KOPT-K1 (cell line): ENCODE results near the gene OLFM4.

Source experiments
- H3K27ac ChIP-seq: fragments of 200-600 bp; sonication (generic); 2 replicates; pipeline ENCODE4 v1.5.1; 2016; ENCODE audit warnings: antibody characterized with exemption, mild to moderate bottlenecking, low read depth, low read length; ENCODE audit not compliant: poor library complexity, severe bottlenecking
- H3K36me3 ChIP-seq: fragments of 200-600 bp; sonication (generic); 2 replicates; pipeline ENCODE4 v1.5.1; 2017; ENCODE audit warnings: antibody characterized with exemption, mild to moderate bottlenecking, low read length, moderate library complexity; ENCODE audit not compliant: insufficient read depth
- H3K9me3 ChIP-seq: fragments of 200-600 bp; sonication (generic); 2 replicates; pipeline ENCODE4 v1.5.1; 2017; ENCODE audit warnings: antibody characterized with exemption, low read length, mild to moderate bottlenecking; ENCODE audit not compliant: insufficient read depth, poor library complexity, severe bottlenecking

The OLFM4 gene

DNA sequence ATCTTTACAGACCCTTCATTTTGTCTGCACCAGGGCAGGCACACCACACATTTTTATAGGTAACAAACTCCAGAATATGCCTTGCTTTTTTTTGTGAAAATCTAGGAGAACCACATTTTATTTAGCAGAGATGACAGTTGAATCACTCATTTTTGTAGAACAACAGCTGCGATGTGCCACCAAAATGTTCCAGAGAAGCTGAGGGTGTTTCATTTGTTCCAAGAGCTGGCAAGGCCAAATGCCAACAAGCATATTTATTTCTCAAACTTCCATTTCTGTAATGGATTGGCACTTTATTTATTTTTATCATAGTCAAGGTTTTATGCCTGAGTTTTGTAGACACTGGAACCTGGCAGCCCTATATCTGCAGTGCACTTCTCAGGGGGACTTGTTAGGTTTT, 10.4 kb downstream of the OLFM4 start:
- H3K27ac ChIP-seq = no peak overlapping the region
- no peaks in the 10 kb centered on the region for H3K36me3 ChIP-seq
- no peaks in the 10 kb centered on the region for H3K9me3 ChIP-seq

DNA sequence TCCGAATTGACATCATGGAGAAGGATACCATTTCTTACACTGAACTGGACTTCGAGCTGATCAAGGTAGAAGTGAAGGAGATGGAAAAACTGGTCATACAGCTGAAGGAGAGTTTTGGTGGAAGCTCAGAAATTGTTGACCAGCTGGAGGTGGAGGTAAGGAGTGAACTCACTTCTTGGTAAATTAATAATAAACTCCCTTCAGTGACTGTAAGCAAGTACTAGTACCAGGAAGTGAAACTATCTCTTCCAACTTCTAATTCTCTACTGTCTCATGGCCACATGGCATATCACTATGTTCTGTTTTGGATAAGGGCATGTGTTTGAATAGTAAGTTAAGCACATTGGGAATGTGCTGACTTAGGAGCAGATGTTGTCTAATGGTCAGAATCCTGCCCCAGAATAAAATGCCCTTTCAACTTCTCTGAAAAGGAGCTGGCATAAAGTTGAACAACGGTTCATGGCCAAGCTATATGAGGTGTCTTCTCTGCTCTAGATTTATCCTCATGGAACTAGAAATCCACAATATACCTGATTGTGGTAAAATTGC, 13.4 kb downstream of the OLFM4 start:
- H3K36me3 ChIP-seq = no peaks in the 10 kb centered on the region
- no peaks in the 10 kb centered on the region for H3K9me3 ChIP-seq
- H3K27ac ChIP-seq = no peak overlapping the region

DNA sequence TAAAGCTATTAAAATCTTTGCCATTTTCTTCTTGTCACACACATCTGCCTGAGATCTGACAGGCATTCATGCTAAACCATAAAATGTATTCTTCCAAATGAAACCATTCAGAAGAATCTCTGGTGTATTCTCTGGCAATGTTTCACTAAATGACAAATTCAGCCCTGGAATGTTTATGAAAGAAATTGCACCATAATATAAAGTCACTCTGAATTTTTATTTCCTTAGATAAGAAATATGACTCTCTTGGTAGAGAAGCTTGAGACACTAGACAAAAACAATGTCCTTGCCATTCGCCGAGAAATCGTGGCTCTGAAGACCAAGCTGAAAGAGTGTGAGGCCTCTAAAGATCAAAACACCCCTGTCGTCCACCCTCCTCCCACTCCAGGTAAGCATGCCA, 14.3 kb downstream of the OLFM4 start:
- H3K9me3 ChIP-seq = no peaks in the 10 kb centered on the region
- no peaks in the 10 kb centered on the region for H3K36me3 ChIP-seq
- no peak overlapping the region for H3K27ac ChIP-seq

DNA sequence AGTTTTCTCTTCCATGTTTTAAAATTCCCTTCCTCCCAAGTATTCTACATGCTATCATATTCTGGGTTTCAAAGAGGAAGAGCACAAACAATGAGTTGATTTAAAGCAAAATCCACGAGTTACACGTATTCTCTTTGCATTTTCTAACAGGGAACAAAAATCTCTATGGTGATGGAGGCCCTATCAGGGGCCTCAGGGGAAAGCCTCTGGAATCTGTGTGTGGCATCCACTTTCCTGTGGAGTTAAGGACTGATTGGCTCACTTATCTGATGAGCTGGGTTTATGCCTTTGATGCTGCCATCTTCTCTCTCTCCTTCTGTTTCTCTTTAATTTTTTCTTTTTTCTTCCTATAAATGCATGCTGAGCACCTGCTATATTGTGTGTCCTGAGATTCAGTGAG, 14.8 kb downstream of the OLFM4 start:
- Histone ChIP-seq H3K36me3 (no peaks in the 10 kb centered on the region), H3K27ac (no peak overlapping the region), H3K9me3 (no peaks in the 10 kb centered on the region)

DNA sequence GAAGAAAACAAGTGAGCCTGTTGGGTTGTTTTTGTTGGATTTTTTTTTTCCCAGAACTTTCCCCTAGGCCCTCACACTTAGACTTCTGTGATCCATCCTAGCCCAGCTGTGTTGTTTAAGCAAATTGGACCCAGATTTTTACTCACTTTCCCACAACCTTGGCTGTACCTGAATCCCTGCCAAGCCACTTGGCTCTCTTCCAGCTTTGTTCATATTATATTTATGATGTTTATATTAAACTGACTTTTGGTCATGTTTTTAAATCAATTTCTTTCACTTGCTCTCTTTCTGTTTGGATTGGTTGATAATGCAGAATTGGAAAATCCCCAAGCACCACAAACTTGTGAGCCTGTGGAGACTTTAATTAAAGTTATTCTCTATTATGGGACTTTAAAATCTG, 16.6 kb downstream of the OLFM4 start:
- no peaks in the 10 kb centered on the region for H3K9me3 ChIP-seq
- no peak overlapping the region for H3K27ac ChIP-seq

DNA sequence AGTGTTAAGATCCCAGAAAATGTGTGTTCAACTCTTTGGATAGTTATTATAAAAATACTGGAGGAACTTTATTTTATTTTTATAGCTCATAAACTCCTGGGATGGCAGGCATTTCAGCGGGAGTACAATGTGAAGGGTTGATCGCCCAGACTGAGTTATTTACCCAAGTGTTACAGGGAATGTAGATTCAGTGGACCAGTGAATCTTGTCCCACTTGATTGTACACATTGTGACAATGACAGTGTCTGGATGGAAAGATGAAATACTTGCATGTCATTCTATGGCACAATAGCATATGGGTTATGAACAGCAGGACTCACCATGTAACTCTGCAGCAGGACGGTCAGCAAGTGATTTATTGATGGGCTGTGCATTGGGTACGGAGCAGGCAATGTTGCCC, 20.3 kb downstream of the OLFM4 start:
- H3K36me3 ChIP-seq = no peaks in the 10 kb centered on the region
- no peak overlapping the region for H3K27ac ChIP-seq
- H3K9me3 ChIP-seq = no peaks in the 10 kb centered on the region

More for the DNA sequence above, 16.6 kb downstream of the OLFM4 start:
- H3K36me3 ChIP-seq = no peaks in the 10 kb centered on the region

DNA sequence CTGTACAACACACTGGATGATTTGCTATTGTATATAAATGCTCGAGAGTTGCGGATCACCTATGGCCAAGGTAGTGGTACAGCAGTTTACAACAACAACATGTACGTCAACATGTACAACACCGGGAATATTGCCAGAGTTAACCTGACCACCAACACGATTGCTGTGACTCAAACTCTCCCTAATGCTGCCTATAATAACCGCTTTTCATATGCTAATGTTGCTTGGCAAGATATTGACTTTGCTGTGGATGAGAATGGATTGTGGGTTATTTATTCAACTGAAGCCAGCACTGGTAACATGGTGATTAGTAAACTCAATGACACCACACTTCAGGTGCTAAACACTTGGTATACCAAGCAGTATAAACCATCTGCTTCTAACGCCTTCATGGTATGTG, 21.5 kb downstream of the OLFM4 start:
- no peaks in the 10 kb centered on the region for H3K9me3 ChIP-seq
- no peaks in the 10 kb centered on the region for H3K36me3 ChIP-seq
- no peak overlapping the region for H3K27ac ChIP-seq

DNA sequence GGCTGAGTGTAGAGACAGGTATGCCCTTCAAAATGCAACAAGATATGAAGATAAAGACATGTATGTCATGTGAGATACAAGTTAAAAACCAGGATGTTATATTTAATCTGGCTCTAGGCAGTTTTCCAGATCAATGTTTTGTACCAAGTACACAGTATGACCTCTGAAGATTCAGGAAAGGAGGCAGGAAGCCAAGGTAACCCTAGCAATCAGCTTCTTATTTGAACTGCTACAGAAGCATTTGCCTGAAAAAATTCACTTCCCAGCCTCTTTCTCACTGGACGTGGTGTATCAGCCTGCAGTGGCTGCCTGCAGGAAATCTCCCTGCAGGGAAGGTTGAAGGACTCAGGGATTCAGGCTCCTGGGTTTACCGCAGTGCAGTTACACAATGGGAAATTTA, 24.1 kb downstream of the OLFM4 start:
- Histone ChIP-seq H3K27ac (no peak overlapping the region), H3K9me3 (no peaks in the 10 kb centered on the region), H3K36me3 (no peaks in the 10 kb centered on the region)

DNA sequence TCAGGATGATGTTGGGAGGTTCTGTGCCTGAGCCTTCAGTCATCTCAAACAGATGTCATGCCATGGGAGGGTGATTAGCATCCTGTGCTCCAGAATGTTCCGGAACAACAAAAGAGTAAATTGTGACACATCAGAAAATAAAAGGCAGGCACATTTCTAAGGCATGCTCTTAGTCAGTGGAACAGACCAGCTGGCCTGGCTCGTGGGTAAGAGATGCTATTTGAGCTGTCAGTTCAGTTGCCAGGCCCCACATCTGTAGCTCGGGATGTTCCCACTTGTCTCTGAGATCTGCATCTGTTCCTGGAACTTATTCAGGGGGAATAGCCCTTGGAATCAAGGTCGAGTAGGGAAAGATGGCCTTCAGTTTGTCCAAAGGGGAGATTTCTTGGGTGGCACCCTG, 26.0 kb downstream of the OLFM4 start:
- Histone ChIP-seq H3K9me3 (no peaks in the 10 kb centered on the region), H3K27ac (no peak overlapping the region), H3K36me3 (no peaks in the 10 kb centered on the region)

DNA sequence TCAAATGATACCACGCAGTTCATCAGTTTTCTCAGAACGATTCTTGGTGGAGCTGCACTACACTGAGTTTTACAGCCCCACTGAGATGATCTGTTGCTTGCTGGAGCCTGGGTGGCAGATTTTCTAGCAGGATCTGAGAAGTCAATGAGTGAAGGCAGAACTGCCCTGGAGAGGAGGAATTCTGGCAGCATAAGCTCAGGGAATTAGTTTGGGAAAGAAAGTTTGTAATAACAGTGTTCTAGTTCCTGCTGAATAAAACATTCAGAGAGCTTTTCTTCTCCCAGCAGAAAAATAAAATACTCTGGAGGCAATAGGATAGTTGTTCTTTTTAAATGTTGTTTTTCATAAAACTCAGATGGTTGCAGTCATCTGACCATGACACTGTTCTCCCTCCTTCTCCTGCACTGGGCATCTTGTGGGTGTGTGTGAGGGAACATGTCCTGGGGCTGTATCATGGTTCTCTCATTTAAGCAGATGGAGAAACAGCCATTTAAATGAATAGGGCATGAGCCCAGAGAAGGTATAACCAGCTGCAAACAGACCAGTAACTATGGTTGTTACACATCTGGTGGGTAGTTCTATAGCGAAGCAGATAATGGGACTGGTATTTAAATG, 29.6 kb downstream of the OLFM4 start:
- Histone ChIP-seq H3K36me3 (no peaks in the 10 kb centered on the region), H3K9me3 (no peaks in the 10 kb centered on the region), H3K27ac (no peak overlapping the region)

DNA sequence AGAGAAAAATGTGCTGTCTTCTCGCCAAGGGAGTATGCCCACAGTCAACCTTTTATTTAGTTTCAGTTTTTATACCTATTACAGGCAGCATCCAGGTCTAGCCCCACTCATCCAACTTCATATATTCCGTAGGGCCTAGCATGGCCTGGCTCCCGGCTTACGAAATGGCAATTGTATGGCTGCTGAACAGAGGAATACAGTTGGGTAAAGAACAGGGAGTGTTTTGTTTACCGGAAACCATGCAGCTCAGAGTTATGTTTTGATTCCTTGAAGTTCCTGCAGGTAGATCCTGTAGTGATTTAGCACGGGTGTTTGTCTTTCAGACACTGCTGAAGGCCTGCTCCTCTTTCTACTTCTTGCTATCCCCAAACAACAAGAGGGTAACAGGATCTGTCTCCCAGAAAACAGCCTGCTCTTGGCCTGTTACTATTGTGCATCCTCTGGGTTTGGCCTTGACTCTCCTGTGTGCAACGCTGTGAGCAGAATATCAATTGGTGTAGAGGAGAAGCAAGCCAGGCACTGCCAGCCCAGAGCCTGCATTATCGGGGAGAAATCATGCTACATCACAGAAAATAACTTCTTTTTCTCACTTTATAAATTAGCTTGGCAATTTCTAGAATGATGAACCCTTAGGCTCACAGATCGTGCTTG, 32.4 kb downstream of the OLFM4 start:
- no peaks in the 10 kb centered on the region for H3K36me3 ChIP-seq
- no peak overlapping the region for H3K27ac ChIP-seq
- no peaks in the 10 kb centered on the region for H3K9me3 ChIP-seq

DNA sequence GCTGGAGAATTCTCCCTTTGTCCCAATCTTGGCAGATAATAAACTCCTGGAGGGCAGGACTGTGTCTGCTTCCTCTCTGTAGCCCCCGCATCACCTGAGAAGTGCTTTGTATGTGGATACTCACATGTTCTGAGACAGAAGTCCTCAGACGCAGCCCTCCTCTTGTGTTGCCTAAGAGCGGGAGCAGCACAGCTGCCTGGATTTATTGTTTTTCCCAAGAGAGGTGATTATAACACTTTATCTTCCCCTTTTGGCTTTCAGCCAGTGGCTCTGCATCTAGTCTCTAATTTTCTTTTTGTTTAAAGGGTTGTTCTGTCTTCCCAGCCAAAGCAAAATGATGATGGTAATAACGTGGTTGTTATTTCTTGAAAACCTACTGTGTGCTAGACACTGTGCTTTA, 36.1 kb downstream of the OLFM4 start:
- no peaks in the 10 kb centered on the region for H3K36me3 ChIP-seq
- H3K9me3 ChIP-seq = no peaks in the 10 kb centered on the region
- H3K27ac ChIP-seq = no peak overlapping the region

DNA sequence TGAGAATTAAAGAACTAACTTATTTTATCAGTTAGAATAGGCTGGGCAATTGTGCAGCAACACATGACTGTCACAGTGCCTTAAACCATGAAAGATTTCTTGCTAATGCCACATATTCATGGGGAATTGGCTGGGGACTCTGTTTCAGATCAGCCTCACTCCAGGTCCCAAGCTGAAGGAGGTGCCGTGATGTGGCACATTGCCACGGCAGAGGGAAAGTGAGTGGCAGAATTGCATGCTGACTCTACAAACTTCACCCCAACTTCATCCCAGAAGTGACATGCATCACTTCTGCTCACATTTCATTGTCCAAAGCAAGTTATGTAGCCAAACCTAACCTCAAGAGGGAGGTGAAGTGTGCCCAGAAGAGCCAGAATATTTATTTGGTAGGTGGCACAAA, 37.8 kb downstream of the OLFM4 start:
- no peaks in the 10 kb centered on the region for H3K9me3 ChIP-seq
- no peaks in the 10 kb centered on the region for H3K36me3 ChIP-seq
- no peak overlapping the region for H3K27ac ChIP-seq

DNA sequence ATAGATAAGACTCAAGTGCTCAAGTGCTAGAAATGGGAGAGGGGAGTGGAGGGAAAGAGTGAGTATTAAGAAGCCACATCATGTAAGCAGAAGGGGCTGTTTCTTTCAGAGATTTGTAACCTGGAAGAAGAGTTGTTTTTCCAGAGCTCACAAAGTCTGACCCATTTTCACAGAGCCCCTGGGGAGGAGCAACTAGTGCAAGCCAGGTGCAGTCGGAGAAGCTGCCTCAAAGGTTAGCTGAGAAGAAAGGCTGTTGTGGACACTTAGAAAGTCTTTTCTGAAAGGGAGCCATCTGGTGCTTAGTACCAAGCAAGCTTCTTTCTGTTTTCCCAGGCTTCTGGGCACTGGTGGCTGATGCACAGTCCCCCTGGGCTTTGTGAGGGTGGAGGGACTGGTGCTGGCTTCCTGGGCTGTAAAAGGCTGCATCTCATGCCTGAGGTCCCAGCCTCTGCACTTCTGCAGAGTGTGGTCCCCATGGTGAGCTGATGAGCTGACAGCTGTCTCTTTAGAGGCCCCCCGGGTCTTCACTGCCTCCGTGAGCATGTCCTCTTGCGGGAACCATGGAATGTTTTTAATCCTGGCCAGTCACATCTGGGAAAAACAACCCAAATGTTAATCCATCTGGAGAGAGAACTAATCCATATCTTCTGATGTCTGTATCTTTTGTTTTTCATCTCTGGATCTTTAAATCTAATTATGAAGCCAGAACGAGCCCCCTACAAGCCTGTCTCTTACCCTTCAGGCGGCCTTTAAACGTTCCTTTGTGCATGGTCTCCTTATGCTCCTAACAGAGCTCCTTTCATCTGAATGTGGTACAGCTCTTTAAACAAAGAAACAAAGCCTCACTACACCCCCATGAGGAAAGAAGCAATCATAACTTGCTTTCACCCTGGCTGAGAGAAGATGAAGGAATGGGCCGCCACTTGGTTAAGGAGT, 40.2 kb downstream of the OLFM4 start:
- H3K9me3 ChIP-seq = no peaks in the 10 kb centered on the region
- no peaks in the 10 kb centered on the region for H3K36me3 ChIP-seq
- H3K27ac ChIP-seq = no peak overlapping the region

DNA sequence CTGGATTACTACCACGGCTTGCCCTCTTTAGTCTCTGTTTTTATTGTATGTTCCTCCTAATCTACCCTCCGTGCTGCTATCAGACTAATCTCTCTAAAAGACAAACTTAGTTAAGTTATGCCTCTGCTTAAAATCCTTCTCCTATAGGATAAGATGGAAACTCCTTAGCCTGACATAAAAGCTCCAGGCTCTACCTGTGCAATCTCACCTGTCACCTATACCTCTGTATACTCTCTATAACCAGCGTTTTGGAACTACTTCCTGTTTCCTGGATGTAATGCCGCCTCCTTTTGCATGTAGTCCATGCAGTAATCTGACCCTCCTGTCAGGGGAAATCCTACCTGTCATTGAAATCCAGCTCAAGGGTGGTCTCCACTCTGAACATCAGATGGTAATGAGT, 41.2 kb downstream of the OLFM4 start:
- H3K9me3 ChIP-seq = no peaks in the 10 kb centered on the region
- no peaks in the 10 kb centered on the region for H3K36me3 ChIP-seq
- no peak overlapping the region for H3K27ac ChIP-seq
